T47D (cell line): ENCODE data around the gene CLIC1.

ENCODE experiments used
- DNase-seq, 2 experiments: peaks; one replicate each; pipeline versions ENCODE4 v3.0.0 to v3.0.0-alpha.2; 2011 to 2012; ENCODE audit warnings: low read depth in 1 of 2, low spot score in 1 of 2
- JUND ChIP-seq: IDR thresholded peaks from 2 replicates; pipeline ENCODE4 v1.6.1; 2012; ENCODE audit warnings: low read depth
- in situ Hi-C: cut with HindIII; loops from 2 replicates; pipeline ENCODE4 v1.10.0; 2016; ENCODE audit warnings: low sequenced_read_pairs, low pct_unique_long_range_greater_than_20kb

The CLIC1 gene

GRCh38 chr6:31764198-31764597 is 27.9 kb upstream of the CLIC1 start:
- in situ Hi-C loops = no loop called here
- DNase-seq = no peak
- TF ChIP-seq JUND = no peak

DNA sequence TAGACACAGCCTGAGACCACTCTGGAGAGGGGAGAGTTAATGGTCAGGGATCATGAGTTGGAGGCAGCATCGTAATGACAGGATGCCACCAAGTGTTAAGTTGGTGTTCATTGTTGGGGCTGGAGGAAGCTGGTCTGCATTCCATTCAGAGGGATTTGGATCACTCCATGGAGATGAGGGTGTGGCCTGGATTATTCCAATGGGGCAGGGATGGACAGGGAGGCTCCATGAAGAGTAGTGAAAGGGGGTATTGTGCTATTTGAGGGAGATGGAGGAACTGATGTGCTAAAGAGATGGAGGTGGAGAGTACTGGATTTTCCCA is 27.2 kb upstream of the CLIC1 start:
- no peak for TF ChIP-seq JUND
- in situ Hi-C loops = no loop called here
- peak; percentile 55 to 84 for DNase-seq

DNA sequence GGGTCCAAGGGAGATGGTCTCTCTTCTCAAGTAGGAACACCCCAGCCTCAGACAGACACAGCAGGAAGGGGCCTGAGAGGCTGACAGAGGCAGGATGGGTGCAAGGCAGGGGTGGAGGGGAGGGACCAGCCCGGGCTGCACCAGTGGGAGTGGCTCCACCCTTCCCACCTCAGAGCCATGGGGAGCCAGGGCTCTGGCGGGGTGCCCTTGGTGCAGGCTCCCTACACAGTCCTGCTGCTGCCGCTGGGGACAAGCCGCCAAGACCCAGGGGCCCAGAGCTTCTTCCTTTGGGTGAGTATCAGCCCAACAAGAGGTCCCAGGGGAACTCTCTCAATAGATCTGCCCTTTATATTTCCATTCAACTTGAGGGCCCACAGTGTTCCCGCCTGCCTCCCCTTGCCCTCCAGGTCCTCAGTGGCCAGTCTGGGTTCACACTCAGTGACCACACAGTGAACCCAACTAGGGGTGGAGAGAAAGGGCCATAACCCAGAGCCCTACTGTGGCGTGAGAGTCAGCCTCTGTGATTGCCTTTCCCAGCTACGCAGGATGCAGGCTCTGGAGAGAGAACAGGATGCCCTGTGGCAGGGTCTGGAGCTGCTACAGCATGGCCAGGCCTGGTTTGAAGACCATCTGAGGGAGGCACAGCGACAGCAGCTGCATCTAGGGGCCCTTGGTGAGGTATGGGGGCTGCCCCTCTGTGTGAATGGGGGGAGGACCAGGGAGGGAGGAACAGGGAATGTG is 26.7 kb upstream of the CLIC1 start:
- no peak for DNase-seq
- no peak for TF ChIP-seq JUND
- in situ Hi-C loops = no loop called here

- in situ Hi-C loops = no loop called here
- no peak for DNase-seq
- TF ChIP-seq JUND = no peak
These were observed 26.0 kb upstream of the CLIC1 start, which contains the start of gene SAPCD1 for GRCh38 chr6:31762356-31762755. SAPCD1 (plus strand) TSS chr6:31762656; CDS start chr6:31763055, 399 bp downstream.

GRCh38 chr6:31761343-31761742 is 25.0 kb upstream of the CLIC1 start:
- DNase-seq = no peak
- in situ Hi-C loops = no loop called here
- TF ChIP-seq JUND = no peak

DNA sequence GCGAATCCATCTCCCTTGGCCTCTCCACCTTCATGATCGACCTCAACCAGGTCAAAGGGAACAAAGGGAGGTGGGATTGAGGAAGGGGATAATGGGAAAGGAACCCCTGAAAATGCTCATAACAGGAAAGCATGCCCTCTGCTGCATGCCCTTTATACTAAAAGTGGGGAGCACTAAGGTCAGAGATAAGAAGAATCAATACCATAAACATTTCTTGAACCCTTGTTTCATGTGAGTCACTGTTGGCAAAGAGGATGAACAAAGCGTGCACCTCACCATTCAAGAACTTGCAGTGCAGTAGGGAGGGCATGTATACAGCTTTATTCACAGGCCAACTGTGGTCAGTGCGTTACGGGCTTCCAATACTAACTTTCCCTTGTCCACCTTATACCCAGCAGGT is 24.5 kb upstream of the CLIC1 start:
- in situ Hi-C loops = no loop called here
- DNase-seq = no peak
- no peak for TF ChIP-seq JUND

DNA sequence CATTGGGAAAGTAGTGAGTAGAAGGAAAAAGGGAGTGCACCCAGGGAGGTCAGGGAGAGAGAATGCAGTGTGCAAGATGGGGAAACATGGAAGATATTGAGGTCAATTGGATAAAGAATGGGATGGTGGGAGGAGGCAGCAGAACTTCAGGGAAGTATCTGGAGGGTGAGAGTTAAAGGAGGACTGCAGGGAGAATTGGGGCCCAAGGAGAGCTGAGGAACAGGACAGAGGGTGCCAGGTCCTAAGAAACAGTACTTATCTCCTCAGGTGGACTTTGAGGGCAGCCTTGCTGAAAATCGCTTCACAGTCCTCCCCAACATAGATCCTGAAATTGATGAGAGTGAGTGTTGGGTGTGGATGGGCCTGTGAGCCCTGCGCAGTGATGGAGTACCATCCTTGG is 22.0 kb upstream of the CLIC1 start:
- in situ Hi-C loops = no loop called here

DNA sequence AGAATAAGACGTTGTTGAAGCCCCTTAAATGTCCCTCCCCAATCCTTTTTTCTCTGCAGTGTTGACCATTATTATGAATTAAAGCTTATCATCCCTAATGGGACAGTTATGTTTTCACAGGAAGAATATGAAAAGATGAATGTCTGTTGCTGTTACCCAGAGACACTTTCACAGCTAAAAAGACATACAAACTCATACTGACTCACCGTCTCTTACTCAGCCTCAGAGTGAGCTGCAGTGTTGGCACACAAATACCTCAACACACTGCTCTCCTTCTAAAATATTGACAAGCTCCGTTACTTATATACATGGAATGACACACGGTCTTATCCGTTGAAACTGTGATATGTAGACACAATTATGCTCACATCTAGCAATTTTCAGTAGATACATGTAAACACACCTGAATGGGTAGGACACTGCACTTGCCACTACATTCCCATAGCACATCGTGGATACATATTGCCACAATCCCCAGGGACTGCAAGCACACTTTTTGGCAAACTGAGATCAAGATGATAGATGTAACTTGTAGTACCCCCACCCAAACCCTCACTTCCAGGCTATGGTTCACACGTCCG is 16.5 kb upstream of the CLIC1 start:
- no peak for DNase-seq
- no peak for TF ChIP-seq JUND
- in situ Hi-C loops = no loop called here

More for the DNA sequence above, 22.0 kb upstream of the CLIC1 start:
- DNase-seq = no peak
- TF ChIP-seq JUND = no peak

GRCh38 chr6:31750411-31751022 is 14.2 kb upstream of the CLIC1 start:
- no peak for TF ChIP-seq JUND
- in situ Hi-C loops = no loop called here
- DNase-seq = no peak

DNA sequence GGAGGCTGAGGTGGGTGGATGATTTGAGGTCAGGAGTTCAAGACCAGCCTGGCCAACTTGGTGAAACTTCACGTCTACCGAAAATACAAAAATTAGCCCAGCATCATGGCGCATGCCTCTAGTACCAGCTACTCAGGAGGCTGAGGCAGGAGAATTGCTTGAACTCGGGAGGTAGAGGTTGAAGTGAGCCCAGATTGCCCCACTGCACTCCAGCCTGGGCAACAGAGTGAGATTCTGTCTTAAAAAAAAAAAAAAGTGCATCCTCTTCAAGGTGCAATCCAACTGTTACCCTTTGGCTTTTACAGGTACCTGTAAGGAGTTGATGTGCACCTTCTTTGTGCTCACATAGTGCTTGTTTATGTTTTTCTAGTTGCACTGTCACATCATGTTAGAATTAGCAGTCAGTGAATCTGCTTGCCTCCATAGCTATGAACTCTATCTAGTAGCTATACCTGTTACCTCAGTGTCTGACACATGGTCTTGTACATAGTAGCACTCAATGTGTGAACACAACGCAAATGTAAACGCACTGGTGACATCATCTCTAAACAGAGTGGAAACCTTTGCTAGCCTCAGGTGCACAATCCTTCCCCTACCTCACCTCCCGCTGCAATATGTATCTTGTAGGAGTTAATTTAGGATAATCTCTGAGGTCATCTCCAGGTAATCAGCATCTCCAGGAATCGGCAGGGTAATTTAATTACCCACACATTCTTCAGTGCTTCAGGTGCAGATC is 13.1 kb upstream of the CLIC1 start:
- peak in 1 of 2 experiments; percentile 52 for DNase-seq
- in situ Hi-C loops = no loop called here
- TF ChIP-seq JUND = no peak

DNA sequence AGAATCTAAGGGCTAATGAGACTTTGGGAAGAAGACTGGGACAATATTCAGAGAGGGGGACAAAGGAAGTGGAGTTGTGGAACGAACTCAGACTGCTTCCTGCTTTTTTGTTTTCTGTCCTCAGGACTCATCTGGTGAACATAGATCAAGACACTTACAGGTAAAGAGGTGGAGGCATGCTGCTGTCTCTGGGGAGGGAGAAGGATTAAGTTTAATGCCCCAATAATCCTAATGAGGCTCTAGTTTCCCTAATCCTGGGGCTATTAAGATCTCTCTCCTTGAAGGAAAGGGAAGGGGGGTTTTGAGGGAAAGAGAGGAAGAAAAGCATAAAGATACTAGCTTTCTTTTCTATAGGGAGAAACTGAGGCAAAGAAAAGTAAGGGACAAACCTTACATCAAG is 8.1 kb upstream of the CLIC1 start:
- in situ Hi-C loops = no loop called here
- TF ChIP-seq JUND = no peak
- DNase-seq = no peak

GRCh38 chr6:31742894-31743293 is 6.6 kb upstream of the CLIC1 start:
- no peak for TF ChIP-seq JUND
- no peak for DNase-seq
- in situ Hi-C loops = no loop called here

GRCh38 chr6:31741815-31742214 is 5.5 kb upstream of the CLIC1 start:
- no peak for TF ChIP-seq JUND
- in situ Hi-C loops = no loop called here

More at GRCh38 chr6:31741815-31742214, 5.5 kb upstream of the CLIC1 start:
- DNase-seq = no peak
